HFFc6 (cell line): Measurements from ENCODE around the gene MRGPRD. TPM values are rescaled to one million over a fixed set of nuclear protein-coding genes. Genes with fewer than 3 reads are reported as not detected.

ENCODE experiments used
- DNase-seq: peaks from one replicate; pipeline ENCODE4 v3.0.0-alpha.2; 2018
- H3K27ac Mint-ChIP-seq: 2 replicates; pipeline ENCODE4 v1.8.0; 2020; ENCODE audit warnings: mild to moderate bottlenecking, mixed read lengths
- H3K27me3 Mint-ChIP-seq: 2 replicates; pipeline ENCODE4 v1.8.0; 2021; ENCODE audit warnings: mild to moderate bottlenecking, moderate library complexity, mixed read lengths; ENCODE audit not compliant: insufficient read depth
- H3K36me3 Mint-ChIP-seq: 2 replicates; pipeline ENCODE4 v1.8.0; 2021; ENCODE audit warnings: low read depth, mixed read lengths
- H3K4me1 Mint-ChIP-seq: 2 replicates; pipeline ENCODE4 v1.8.0; 2020; ENCODE audit warnings: low read depth, mixed read lengths
- H3K4me3 Mint-ChIP-seq: 2 replicates; pipeline ENCODE4 v1.8.0; 2020; ENCODE audit warnings: mild to moderate bottlenecking, moderate library complexity, mixed read lengths
- H3K9me3 Mint-ChIP-seq: 2 replicates; pipeline ENCODE4 v1.8.0; 2020; ENCODE audit warnings: mild to moderate bottlenecking, mixed read lengths
- long read RNA-seq: library from polyadenylated mRNA; unstranded; transcript quantifications from one replicate; pipeline ENCODE4 v2.0.0, GENCODE V29; 2019
- total RNA-seq, 6 experiments: library from RNA; stranded (reverse); fragmentation: NEBNext Ultra II Directional; extraction: Animal tissue kit (Norgen Biotek cat#: 25700); gene quantifications; 2 replicates in 1 of 6; 3 replicates in 5 of 6; pipeline ENCODE4 v1.2.3, GENCODE V29; 2021
- TF ChIP-seq, protein P1 (sequence below): fragments of 200-600 bp; sonication (generic); IDR thresholded peaks from 2 replicates; pipeline ENCODE4 v1.5.0; 2021; ENCODE audit warnings: antibody characterized with exemption, mild to moderate bottlenecking

Gene MRGPRD, protein sequence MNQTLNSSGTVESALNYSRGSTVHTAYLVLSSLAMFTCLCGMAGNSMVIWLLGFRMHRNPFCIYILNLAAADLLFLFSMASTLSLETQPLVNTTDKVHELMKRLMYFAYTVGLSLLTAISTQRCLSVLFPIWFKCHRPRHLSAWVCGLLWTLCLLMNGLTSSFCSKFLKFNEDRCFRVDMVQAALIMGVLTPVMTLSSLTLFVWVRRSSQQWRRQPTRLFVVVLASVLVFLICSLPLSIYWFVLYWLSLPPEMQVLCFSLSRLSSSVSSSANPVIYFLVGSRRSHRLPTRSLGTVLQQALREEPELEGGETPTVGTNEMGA
- not detected for total RNA-seq
- long read RNA-seq, result 0 reads

DNA sequence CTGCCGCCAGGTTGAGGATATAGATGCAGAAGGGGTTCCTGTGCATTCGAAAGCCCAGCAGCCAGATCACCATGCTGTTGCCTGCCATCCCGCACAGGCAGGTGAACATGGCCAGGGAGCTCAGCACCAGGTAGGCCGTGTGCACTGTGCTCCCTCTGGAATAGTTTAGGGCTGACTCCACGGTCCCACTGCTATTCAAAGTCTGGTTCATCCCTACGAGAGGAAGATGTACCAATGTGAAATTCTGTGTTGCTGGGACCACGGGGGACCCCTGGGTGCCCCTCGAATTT is at the start of gene MRGPRD:
Gene MRGPRD, minus strand, starts transcription at position 211 of the 290 bp plus-strand sequence. Its CDS starts 0 bp downstream, at position 211.
- Mint-ChIP-seq H3K4me3 (no peak within 1 kb of the TSS), H3K36me3 (no peaks in the 10 kb centered on the region)

DNA sequence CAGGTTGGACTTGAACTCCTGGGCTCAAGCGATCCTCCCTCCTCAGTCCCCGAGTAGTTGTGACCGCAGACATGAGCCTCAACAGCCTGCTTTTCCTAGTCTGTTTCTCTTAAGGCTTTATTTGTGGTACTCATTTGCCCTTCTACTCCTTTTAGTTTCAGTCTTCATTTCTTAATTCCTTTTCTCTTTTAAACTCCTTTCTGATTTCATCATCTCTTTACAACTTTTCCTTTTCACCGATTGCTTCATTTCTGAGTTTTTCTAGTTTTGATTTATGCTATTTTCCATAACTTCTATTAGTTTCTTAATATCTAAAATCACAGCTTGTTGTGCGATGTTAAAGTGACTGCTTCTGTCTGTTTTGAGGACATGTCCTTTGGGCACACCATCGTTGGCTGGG is 49.5 kb upstream of the MRGPRD start:
- H3K36me3 Mint-ChIP-seq, result no peaks in the 10 kb centered on the region
- TF ChIP-seq, protein P1, sequence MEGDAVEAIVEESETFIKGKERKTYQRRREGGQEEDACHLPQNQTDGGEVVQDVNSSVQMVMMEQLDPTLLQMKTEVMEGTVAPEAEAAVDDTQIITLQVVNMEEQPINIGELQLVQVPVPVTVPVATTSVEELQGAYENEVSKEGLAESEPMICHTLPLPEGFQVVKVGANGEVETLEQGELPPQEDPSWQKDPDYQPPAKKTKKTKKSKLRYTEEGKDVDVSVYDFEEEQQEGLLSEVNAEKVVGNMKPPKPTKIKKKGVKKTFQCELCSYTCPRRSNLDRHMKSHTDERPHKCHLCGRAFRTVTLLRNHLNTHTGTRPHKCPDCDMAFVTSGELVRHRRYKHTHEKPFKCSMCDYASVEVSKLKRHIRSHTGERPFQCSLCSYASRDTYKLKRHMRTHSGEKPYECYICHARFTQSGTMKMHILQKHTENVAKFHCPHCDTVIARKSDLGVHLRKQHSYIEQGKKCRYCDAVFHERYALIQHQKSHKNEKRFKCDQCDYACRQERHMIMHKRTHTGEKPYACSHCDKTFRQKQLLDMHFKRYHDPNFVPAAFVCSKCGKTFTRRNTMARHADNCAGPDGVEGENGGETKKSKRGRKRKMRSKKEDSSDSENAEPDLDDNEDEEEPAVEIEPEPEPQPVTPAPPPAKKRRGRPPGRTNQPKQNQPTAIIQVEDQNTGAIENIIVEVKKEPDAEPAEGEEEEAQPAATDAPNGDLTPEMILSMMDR, result no peak
- H3K27ac Mint-ChIP-seq, result no peak overlapping the region
- no peak for DNase-seq
- H3K27me3 Mint-ChIP-seq, result peaks cover 4% of the 10 kb centered on the region
- H3K4me1 Mint-ChIP-seq, result no peaks in the 10 kb centered on the region
- no peaks in the 10 kb centered on the region for H3K9me3 Mint-ChIP-seq
- H3K4me3 Mint-ChIP-seq, result no peak overlapping the region

More for the DNA sequence above, at the start of gene MRGPRD:
- no peak for DNase-seq
- Mint-ChIP-seq H3K4me1 (no peaks in the 10 kb centered on the region), H3K9me3 (no peaks in the 10 kb centered on the region; the same call in 1 of the 2 replicates), H3K27me3 (peaks cover 39% of the 10 kb centered on the region), H3K27ac (no peak within 1 kb of the TSS)
- TF ChIP-seq, protein P1, result no peak

DNA sequence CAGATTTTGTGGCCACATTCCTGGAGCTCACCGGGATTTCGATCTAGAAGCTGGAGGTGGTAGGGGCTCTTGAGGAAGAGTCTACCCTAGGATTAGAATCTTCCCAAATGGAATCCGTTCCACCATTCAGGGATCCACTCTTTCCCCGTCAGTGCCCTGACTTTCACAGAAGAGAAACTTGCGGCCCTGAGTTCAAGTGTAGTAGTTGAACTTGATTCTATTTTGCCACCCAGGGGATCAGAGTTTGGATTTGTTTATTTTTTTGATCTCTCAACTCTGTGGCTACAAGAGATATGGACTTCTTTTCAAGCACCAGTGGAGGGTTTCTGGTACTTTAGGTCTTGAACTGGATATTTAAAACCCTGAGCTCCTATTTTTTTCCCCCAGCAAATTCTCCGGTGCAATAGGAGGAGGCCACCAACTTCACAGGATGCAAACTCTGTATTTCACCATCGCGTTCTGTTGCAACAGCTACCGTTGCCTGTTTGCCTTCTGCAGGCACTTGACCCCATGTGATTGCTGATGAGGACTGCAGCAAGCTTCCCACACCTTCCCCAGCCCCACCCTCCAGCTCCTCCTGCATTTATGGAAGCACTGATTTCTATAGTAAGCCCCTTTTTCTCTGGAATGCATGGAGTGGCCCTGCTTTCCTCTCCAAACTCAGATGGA is 47.1 kb upstream of the MRGPRD start:
- Mint-ChIP-seq H3K27ac (no peak overlapping the region), H3K9me3 (no peaks in the 10 kb centered on the region), H3K36me3 (no peaks in the 10 kb centered on the region), H3K4me1 (no peaks in the 10 kb centered on the region), H3K27me3 (peaks cover 4% of the 10 kb centered on the region), H3K4me3 (no peak overlapping the region)
- TF ChIP-seq, protein P1, result no peak
- DNase-seq, result no peak

DNA sequence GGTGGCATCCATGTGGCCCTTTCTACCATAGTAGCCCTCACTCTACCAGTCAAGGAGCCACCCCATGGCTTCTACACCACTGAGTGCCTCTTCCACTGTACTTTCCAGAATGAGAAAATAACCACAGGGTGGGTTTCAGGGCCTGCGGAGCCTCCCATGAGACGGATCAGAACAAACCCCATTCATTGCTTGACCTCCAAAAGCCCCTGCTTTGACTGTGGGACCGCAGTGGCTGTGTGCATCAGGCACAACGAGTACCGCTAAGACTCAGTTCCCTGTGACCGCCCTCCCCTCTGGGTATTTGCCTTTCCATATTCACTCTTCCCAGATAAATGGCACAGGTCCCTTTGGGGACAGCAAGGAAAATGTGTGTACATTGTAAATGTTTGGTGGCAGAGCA is 43.7 kb upstream of the MRGPRD start:
- TF ChIP-seq, protein P1, result no peak
- no peaks in the 10 kb centered on the region; the same call in none of the 2 replicates for H3K27me3 Mint-ChIP-seq
- H3K27ac Mint-ChIP-seq, result no peak overlapping the region
- no peaks in the 10 kb centered on the region for H3K4me1 Mint-ChIP-seq
- H3K9me3 Mint-ChIP-seq, result no peaks in the 10 kb centered on the region
- no peaks in the 10 kb centered on the region for H3K36me3 Mint-ChIP-seq
- no peak for DNase-seq
- H3K4me3 Mint-ChIP-seq, result no peak overlapping the region

DNA sequence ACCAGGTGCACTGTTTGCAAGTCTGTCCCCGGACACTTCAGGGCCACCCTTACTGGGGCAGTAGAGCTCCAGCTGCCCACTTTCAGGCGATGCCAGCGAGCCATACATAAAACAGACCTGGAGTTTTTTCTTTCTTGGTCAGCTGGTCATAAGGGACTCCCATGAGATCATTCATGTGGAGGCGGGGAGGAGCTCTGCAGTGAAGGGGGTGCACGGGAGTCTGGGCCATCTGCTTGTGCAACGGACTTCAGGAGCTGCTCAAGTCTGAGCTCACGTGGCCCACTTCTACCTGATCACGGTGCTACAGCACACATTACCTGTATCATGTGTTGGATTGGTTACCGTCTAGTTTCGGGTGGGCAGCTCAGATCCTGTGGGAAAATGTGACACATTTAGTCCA is 41.5 kb upstream of the MRGPRD start:
- H3K27ac Mint-ChIP-seq, result no peak overlapping the region
- no peaks in the 10 kb centered on the region for H3K9me3 Mint-ChIP-seq
- H3K36me3 Mint-ChIP-seq, result no peaks in the 10 kb centered on the region
- H3K4me3 Mint-ChIP-seq, result no peak overlapping the region
- DNase-seq, result no peak
- peaks cover 16% of the 10 kb centered on the region for H3K4me1 Mint-ChIP-seq
- no peaks in the 10 kb centered on the region; the same call in 1 of the 2 replicates for H3K27me3 Mint-ChIP-seq
- TF ChIP-seq, protein P1, result no peak
